SIG-M5 (cell line): ENCODE data around the gene RBPJL.

Source experiments
- DNase-seq: peaks from one replicate; lab custom pipeline; 2025; lab: John Stamatoyannopoulos, UW

The RBPJL gene

GRCh38 chr20:45317826-45318225 is 11.2 kb downstream of the RBPJL start:
- no peak for DNase-seq

- DNase-seq, result no peak
These were observed 11.8 kb downstream of the RBPJL start for GRCh38 chr20:45318386-45318939.

- no peak for DNase-seq
These were observed 12.3 kb downstream of the RBPJL start for GRCh38 chr20:45318948-45319347.

GRCh38 chr20:45320948-45321595 is 14.4 kb downstream of the RBPJL start:
- DNase-seq, result peak; percentile 77

GRCh38 chr20:45322952-45323383 is 16.3 kb downstream of the RBPJL start:
- no peak for DNase-seq

GRCh38 chr20:45323731-45324130 is 17.1 kb downstream of the RBPJL start:
- DNase-seq, result no peak

- no peak for DNase-seq
These were observed 18.7 kb downstream of the RBPJL start for GRCh38 chr20:45325371-45325770.

GRCh38 chr20:45328451-45328850 is 21.8 kb downstream of the RBPJL start:
- no peak for DNase-seq

- DNase-seq, result no peak
These were observed 23.1 kb downstream of the RBPJL start for GRCh38 chr20:45329497-45330319.

GRCh38 chr20:45330476-45330875 is 23.8 kb downstream of the RBPJL start:
- DNase-seq, result no peak

- no peak for DNase-seq
These were observed 30.1 kb downstream of the RBPJL start for GRCh38 chr20:45336530-45337366.

- DNase-seq, result no peak
These were observed 30.9 kb downstream of the RBPJL start for GRCh38 chr20:45337367-45338120.

GRCh38 chr20:45338121-45339030 is 31.7 kb downstream of the RBPJL start:
- DNase-seq, result no peak

- DNase-seq, result no peak
These were observed 32.4 kb downstream of the RBPJL start for GRCh38 chr20:45339084-45339483.

- DNase-seq, result no peak
These were observed 33.2 kb downstream of the RBPJL start for GRCh38 chr20:45339799-45340198.

- DNase-seq, result no peak
These were observed 33.7 kb downstream of the RBPJL start for GRCh38 chr20:45340236-45340847.

GRCh38 chr20:45340951-45341350 is 34.3 kb downstream of the RBPJL start:
- no peak for DNase-seq

- DNase-seq, result no peak
These were observed 34.9 kb downstream of the RBPJL start for GRCh38 chr20:45341579-45341938.

GRCh38 chr20:45341939-45342854 is 35.6 kb downstream of the RBPJL start:
- DNase-seq, result no peak
